Endothelial cell (in vitro differentiated cells): Measurements from ENCODE around the gene PRAF2. TPM values are rescaled to one million over a fixed set of nuclear protein-coding genes. Genes with fewer than 3 reads are reported as not detected.
A peak's percentile ranks its signal among the peaks of the same experiment; 100 is the strongest.

Experiments
- DNase-seq: peaks from one replicate; pipeline ENCODE4 v3.0.0; 2021; ENCODE audit warnings: low spot score
- H3K27ac Mint-ChIP-seq: one replicate; pipeline ENCODE4 v1.8.0; 2021; ENCODE audit warnings: mixed read lengths, inconsistent platforms; ENCODE audit not compliant: unreplicated experiment
- H3K27me3 Mint-ChIP-seq: one replicate; pipeline ENCODE4 v1.8.0; 2021; ENCODE audit warnings: mild to moderate bottlenecking, moderate library complexity, mixed read lengths, inconsistent platforms; ENCODE audit not compliant: unreplicated experiment
- H3K36me3 Mint-ChIP-seq: one replicate; pipeline ENCODE4 v1.8.0; 2021; ENCODE audit warnings: mild to moderate bottlenecking, low read depth, mixed read lengths, inconsistent platforms; ENCODE audit not compliant: unreplicated experiment
- H3K4me1 Mint-ChIP-seq: one replicate; pipeline ENCODE4 v1.8.0; 2021; ENCODE audit warnings: mild to moderate bottlenecking, mixed read lengths, inconsistent platforms; ENCODE audit not compliant: unreplicated experiment
- H3K4me3 Mint-ChIP-seq: one replicate; pipeline ENCODE4 v1.8.0; 2021; ENCODE audit warnings: mild to moderate bottlenecking, mixed read lengths, inconsistent platforms; ENCODE audit not compliant: unreplicated experiment
- H3K9me3 Mint-ChIP-seq: one replicate; pipeline ENCODE4 v1.8.0; 2021; ENCODE audit warnings: mixed read lengths, inconsistent platforms; ENCODE audit not compliant: unreplicated experiment
- CTCF ChIP-seq: fragments of 200-600 bp; sonication (generic); IDR thresholded peaks from one replicate; pipeline ENCODE4 v1.5.0; 2021; ENCODE audit warnings: antibody characterized with exemption; ENCODE audit not compliant: unreplicated experiment
- total RNA-seq: library from RNA; stranded (reverse); fragmentation: NEBNext Ultra II Directional; extraction: Animal tissue kit (Norgen Biotek cat#: 25700); gene quantifications from one replicate; pipeline ENCODE4 v1.2.1, GENCODE V29; 2021; ENCODE audit not compliant: unreplicated experiment

Gene PRAF2
- total RNA-seq, 1 donor from 2014 or later, result 22.3 TPM

- H3K36me3 Mint-ChIP-seq, result peaks cover 6% of the 10 kb centered on the region
- no peak for TF ChIP-seq CTCF
- no peak overlapping the region for H3K27ac Mint-ChIP-seq
- no peaks in the 10 kb centered on the region for H3K4me1 Mint-ChIP-seq
- DNase-seq, result peak; percentile 7
- H3K9me3 Mint-ChIP-seq, result no peaks in the 10 kb centered on the region
- no peak overlapping the region for H3K4me3 Mint-ChIP-seq
- H3K27me3 Mint-ChIP-seq, result peaks cover under 1% of the 10 kb centered on the region
These were observed 33.1 kb upstream of the PRAF2 start for GRCh38 chrX:49106930-49107329.

- peaks cover 6% of the 10 kb centered on the region for H3K36me3 Mint-ChIP-seq
- TF ChIP-seq CTCF, result no peak
- no peak for DNase-seq
- H3K9me3 Mint-ChIP-seq, result no peaks in the 10 kb centered on the region
- H3K4me3 Mint-ChIP-seq, result no peak overlapping the region
- no peaks in the 10 kb centered on the region for H3K4me1 Mint-ChIP-seq
- peaks cover 2% of the 10 kb centered on the region for H3K27me3 Mint-ChIP-seq
- H3K27ac Mint-ChIP-seq, result no peak overlapping the region
These were observed 32.5 kb upstream of the PRAF2 start for GRCh38 chrX:49106296-49106695.

- no peak for TF ChIP-seq CTCF
- H3K36me3 Mint-ChIP-seq, result no peaks in the 10 kb centered on the region
- no peaks in the 10 kb centered on the region for H3K4me1 Mint-ChIP-seq
- no peak overlapping the region for H3K4me3 Mint-ChIP-seq
- H3K9me3 Mint-ChIP-seq, result no peaks in the 10 kb centered on the region
- no peak for DNase-seq
- peaks cover 2% of the 10 kb centered on the region for H3K27me3 Mint-ChIP-seq
- H3K27ac Mint-ChIP-seq, result no peak overlapping the region
These were observed 29.8 kb upstream of the PRAF2 start for GRCh38 chrX:49103637-49104036.

- H3K27ac Mint-ChIP-seq, result no peak overlapping the region
- no peaks in the 10 kb centered on the region for H3K36me3 Mint-ChIP-seq
- H3K4me3 Mint-ChIP-seq, result no peak overlapping the region
- no peak for TF ChIP-seq CTCF
- H3K9me3 Mint-ChIP-seq, result no peaks in the 10 kb centered on the region
- H3K27me3 Mint-ChIP-seq, result peaks cover 2% of the 10 kb centered on the region
- no peak for DNase-seq
- no peaks in the 10 kb centered on the region for H3K4me1 Mint-ChIP-seq
These were observed 28.4 kb upstream of the PRAF2 start for GRCh38 chrX:49102190-49102589.

GRCh38 chrX:49101629-49101984 lies 27.8 kb upstream of the PRAF2 start:
- H3K4me1 Mint-ChIP-seq, result no peaks in the 10 kb centered on the region
- H3K9me3 Mint-ChIP-seq, result no peaks in the 10 kb centered on the region
- no peak overlapping the region for H3K27ac Mint-ChIP-seq
- TF ChIP-seq CTCF, result no peak
- H3K36me3 Mint-ChIP-seq, result no peaks in the 10 kb centered on the region
- peaks cover 2% of the 10 kb centered on the region for H3K27me3 Mint-ChIP-seq
- H3K4me3 Mint-ChIP-seq, result peak overlapping the region; percentile 73
- no peak for DNase-seq
